Heart right ventricle (tissue), 16 donors: ENCODE data around the gene CA10. TPM values are rescaled to one million over a fixed set of nuclear protein-coding genes. Genes with fewer than 3 reads are reported as not detected.

Experiments
- ATAC-seq, 8 donors: fragments of 200-7000 bp; cut with Tn5 transposase; one replicate each; pipeline ENCODE4 v1.9.1; 2020; ENCODE audit warnings: mild to moderate bottlenecking in 8 of 8, moderate library complexity in 8 of 8, moderate number of reproducible peaks in 1 of 8
- DNase-seq, 2 donors: peaks; one replicate each; pipeline ENCODE4 v3.0.0-alpha.2; 2020
- H3K27ac ChIP-seq, 10 donors: fragments of 200-600 bp; sonication (generic) in 2 of 10; one replicate each; pipeline versions ENCODE4 v1.5.0 to v1.8.0; 2020 to 2022; ENCODE audit warnings: mild to moderate bottlenecking in 3 of 10
- H3K27me3 ChIP-seq, 7 donors: fragments of 200-600 bp; one replicate each; pipeline ENCODE4 v1.8.0; 2021 to 2022; ENCODE audit warnings: mild to moderate bottlenecking in 2 of 7
- H3K36me3 ChIP-seq, 9 donors: fragments of 200-600 bp; sonication (generic) in 1 of 9; one replicate each; pipeline versions ENCODE4 v1.5.0 to v1.8.0; 2020 to 2022; ENCODE audit warnings: mild to moderate bottlenecking in 2 of 9
- H3K4me1 ChIP-seq, 9 donors: fragments of 200-600 bp; sonication (generic) in 1 of 9; one replicate each; pipeline versions ENCODE4 v1.5.0 to v1.8.0; 2020 to 2022; ENCODE audit warnings: mild to moderate bottlenecking in 4 of 9
- H3K4me3 ChIP-seq, 10 donors: fragments of 200-600 bp; sonication (generic) in 2 of 10; one replicate each; pipeline versions ENCODE4 v1.5.0 to v1.8.0; 2020 to 2022; ENCODE audit warnings: mild to moderate bottlenecking in 7 of 10, moderate library complexity in 2 of 10
- H3K9me3 ChIP-seq, 11 donors: fragments of 200-600 bp in 10 of 11; sonication (generic) in 2 of 11; one replicate each; pipeline versions ENCODE4 v1.5.0 to v1.8.0; 2013 to 2022; ENCODE audit warnings: mild to moderate bottlenecking in 2 of 11, control low read depth in 1 of 11, moderate library complexity in 1 of 11
- CTCF ChIP-seq, 9 donors: fragments of 200-600 bp; sonication (generic) in 2 of 9; IDR thresholded peaks; one replicate each; pipeline versions ENCODE4 v1.5.0 to v1.8.0; 2021 to 2022; ENCODE audit warnings: antibody characterized with exemption in 9 of 9, mild to moderate bottlenecking in 5 of 9, moderate library complexity in 1 of 9
- WGBS, 2 donors: extraction: QIAGEN DNeasy Blood & Tissue Kit; methylation state at CpG; one replicate each; pipeline ENCODE4 v1.1.7; 2013; ENCODE audit warnings: inconsistent platforms in 1 of 2; 5-methylcytosine and 5-hydroxymethylcytosine counted together
- intact Hi-C, 10 donors: fragments of 100-400 bp; cut with DNase I; formaldehyde crosslinking; loops; one replicate each; pipeline versions ENCODE4 v1.11.1 to v1.14.2; 2022
- polyA plus RNA-seq, 2 donors: library from polyadenylated mRNA; stranded (reverse); fragments of 200-250 nt; gene quantifications; one replicate each; pipeline ENCODE4 v1.2.3, GENCODE V29; 2013
- total RNA-seq, 10 donors: library from RNA; stranded (reverse); fragmentation: NEBNext Ultra II Directional in 3 of 10; extraction: Animal tissue kit (Norgen Biotek cat#: 25700) in 3 of 10; gene quantifications; one replicate each; pipeline versions ENCODE4 v1.2.1 to v1.2.4, GENCODE V29; 2021 to 2023
- donor health status: Arrhythmogenic right ventricular cardiomyopathy.
- donor health status: ischemic (EF 13 %, LVEDD 7.1; RV severe dilation, severe dysfunction).
- donor health status: healthy with polysubstance abuse.
- donor health status: DM: no; HTN: yes; CAD: no.
- donor health status: DM: no; HTN: no; CAD: no.
- donor health status: ischemic (EF 25% LVEDD 6.9; RV normal size, moderate dysfunction).
- donor health status: ischemic (EF 25% LVEDD 5.7; RV mildly dilated, moderate dysfunction).
- donor health status: healthy.
- donor health status: DM: yes; HTN: yes; CAD: no.
- donor health status: Ischemic cardiomyopathy.
- donor health status: ischemic (EF 35%, LVEDD 5.7; RV mildly dilated, moderate dysfunction).
- donor health status: nonischemic (EF 11% LVEDD 7.7; RV severe dilation, severe dysfunction).
- donor health status: DM: yes; HTN: yes; CAD: no.
- donor health status: PGD.
- donor health status: ischemic (EF 29% LVEDD 5.4; RV normal size, mild dysfunction).
- donor health status: nonischemic (EF 23%, LVEDD 6.1; RV moderate dilation, normal function).

The CA10 gene
- total and polyA plus RNA-seq, 12 donors = not detected

- H3K27me3 ChIP-seq = no peaks in the 10 kb centered on the region
- H3K9me3 ChIP-seq = no peaks in the 10 kb centered on the region
- no peak overlapping the region for H3K4me3 ChIP-seq
- ATAC-seq (no peak), DNase-seq (no peak)
- intact Hi-C loops = no loop called here
- WGBS, 2 donors = 0 to 6% methylated on average over 2 of the region's 2 CpGs
- no peak overlapping the region for H3K27ac ChIP-seq
- no peaks in the 10 kb centered on the region for H3K36me3 ChIP-seq
- no peak for TF ChIP-seq CTCF (IDR thresholded peaks at IDR 0.05)
- no peaks in the 10 kb centered on the region for H3K4me1 ChIP-seq
These were observed 289.1 kb downstream of the CA10 start for GRCh38 chr17:51869387-51869786.

GRCh38 chr17:51860954-51861561 is 297.5 kb downstream of the CA10 start:
- Histone ChIP-seq H3K4me1 (no peaks in the 10 kb centered on the region), H3K27ac (no peak overlapping the region), H3K4me3 (no peak overlapping the region), H3K36me3 (no peaks in the 10 kb centered on the region), H3K27me3 (peaks cover 0 to 11% (median 0%) of the 10 kb centered on the region in 7 donors), H3K9me3 (no peaks in the 10 kb centered on the region)
- peak in 7 of 9 donors; percentile 13 to 53 (median 41) for TF ChIP-seq CTCF (IDR thresholded peaks at IDR 0.05)
- intact Hi-C loops = no loop called here
- DNase-seq (no peak), ATAC-seq (no peak)
- WGBS, 2 donors = 5 to 11% methylated on average over 5 of the region's 5 CpGs

- intact Hi-C loops = no loop called here
- no peak for ATAC-seq
- Histone ChIP-seq H3K4me3 (no peak overlapping the region), H3K27ac (no peak overlapping the region), H3K27me3 (peaks cover 0 to 39% (median 0%) of the 10 kb centered on the region in 7 donors), H3K9me3 (no peaks in the 10 kb centered on the region), H3K36me3 (no peaks in the 10 kb centered on the region), H3K4me1 (no peaks in the 10 kb centered on the region)
- DNase-seq = no peak
- no peak for TF ChIP-seq CTCF (IDR thresholded peaks at IDR 0.05)
- 68 to 71% methylated on average over 6 of the region's 6 CpGs for WGBS, 2 donors
These were observed 301.4 kb downstream of the CA10 start for GRCh38 chr17:51857052-51857597.

- Histone ChIP-seq H3K4me3 (no peak overlapping the region), H3K4me1 (no peaks in the 10 kb centered on the region), H3K27me3 (peaks cover 0 to 42% (median 4%) of the 10 kb centered on the region in 7 donors), H3K27ac (no peak overlapping the region), H3K9me3 (no peaks in the 10 kb centered on the region), H3K36me3 (no peaks in the 10 kb centered on the region)
- no peak for TF ChIP-seq CTCF (IDR thresholded peaks at IDR 0.05)
- intact Hi-C loops = no loop called here
- 80 to 85% methylated on average over 3 of the region's 3 CpGs for WGBS, 2 donors
- ATAC-seq = no peak
- no peak for DNase-seq
These were observed 302.7 kb downstream of the CA10 start for GRCh38 chr17:51855806-51856205.
